ENCODE data around the gene AUTS2.

AUTS2 gene

GRCh38 chr7:70758646-70759045 lies 1160.4 kb downstream of the AUTS2 start:
- TF ChIP-seq CTCF (IDR thresholded peaks at IDR 0.05) = no peak

- no peak for TF ChIP-seq CTCF (IDR thresholded peaks at IDR 0.05)
Measured at GRCh38 chr7:70759674-70760073, 1161.4 kb downstream of the AUTS2 start.

DNA sequence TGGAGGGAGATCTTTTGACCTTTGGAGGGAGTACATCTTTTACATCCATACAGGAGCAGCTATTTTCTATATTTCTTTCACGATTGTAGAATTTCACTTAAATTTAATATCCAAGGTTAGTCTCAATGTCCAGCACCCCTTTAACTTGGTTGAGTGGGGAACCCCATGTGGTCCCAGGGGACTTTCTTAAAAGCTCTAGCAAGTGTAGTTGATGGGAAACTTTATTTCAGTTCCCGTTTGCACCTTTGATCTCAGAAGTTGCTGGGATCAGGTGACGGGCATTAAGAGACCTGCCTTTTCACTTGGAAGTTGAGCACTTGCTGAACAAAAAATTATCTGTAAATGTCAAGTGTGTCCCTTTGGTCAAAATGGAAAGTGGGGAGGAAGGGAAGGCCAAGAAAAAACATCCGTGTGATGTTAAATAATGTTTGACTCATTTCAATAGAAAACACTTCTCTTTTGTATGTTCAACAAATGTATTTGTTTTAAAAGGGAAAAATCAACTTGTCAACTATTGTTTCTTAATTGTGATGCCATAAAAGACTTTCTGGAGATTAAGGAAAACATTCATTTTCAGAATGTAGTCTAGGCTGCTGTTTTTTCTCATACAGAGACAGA lies 1163.5 kb downstream of the AUTS2 start:
- TF ChIP-seq CTCF (IDR thresholded peaks at IDR 0.05) = no peak

DNA sequence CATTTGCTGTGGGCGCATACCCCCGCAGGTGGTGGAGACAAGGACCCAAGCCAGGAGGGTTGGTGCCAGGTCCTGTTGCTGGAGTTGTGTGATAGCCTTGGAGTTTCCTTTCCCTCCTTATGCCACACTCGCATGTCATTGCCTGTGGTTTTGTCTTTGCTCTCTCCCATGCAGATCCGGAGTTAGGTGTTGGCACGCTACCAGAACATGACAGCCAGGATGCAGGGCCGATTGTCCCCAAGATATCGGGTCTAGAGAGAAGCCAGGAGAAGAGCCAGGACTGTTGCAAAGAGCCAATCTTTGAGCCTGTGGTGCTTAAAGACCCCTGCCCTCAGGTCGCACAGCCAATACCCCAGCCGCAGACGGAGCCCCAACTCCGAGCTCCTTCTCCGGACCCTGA lies 1164.4 kb downstream of the AUTS2 start:
- no peak for TF ChIP-seq CTCF (IDR thresholded peaks at IDR 0.05)

- no peak for TF ChIP-seq CTCF (IDR thresholded peaks at IDR 0.05)
Measured at GRCh38 chr7:70763961-70764691, 1165.9 kb downstream of the AUTS2 start.

DNA sequence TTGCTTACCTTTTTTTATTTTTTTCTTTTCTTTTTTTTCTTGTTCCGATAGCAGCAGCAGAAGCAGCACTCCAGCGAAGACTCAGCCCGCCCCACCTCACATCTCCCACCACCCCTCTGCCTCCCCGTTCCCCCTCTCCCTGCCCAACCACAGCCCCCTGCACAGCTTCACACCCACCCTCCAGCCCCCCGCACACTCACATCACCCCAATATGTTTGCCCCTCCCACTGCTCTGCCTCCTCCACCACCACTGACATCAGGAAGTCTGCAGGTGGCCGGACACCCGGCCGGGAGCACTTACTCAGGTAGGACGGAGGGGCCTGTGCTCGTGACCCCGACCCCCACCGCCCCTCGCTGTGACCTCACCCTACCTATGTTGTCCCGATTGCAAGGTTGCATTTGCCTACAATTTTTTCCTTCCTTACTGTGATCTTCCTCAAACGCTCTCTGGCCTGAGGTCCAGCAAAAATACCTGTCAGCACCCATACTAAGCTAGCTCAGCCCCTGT lies 1166.5 kb downstream of the AUTS2 start:
- no peak for TF ChIP-seq CTCF (IDR thresholded peaks at IDR 0.05)

GRCh38 chr7:70765651-70766050 lies 1167.4 kb downstream of the AUTS2 start:
- no peak for TF ChIP-seq CTCF (IDR thresholded peaks at IDR 0.05)

Measured in LNCAP (cell line).